NB4 (cell line): ENCODE results near the gene U2SURP.
"Not testable (repeated sequence)": the region's sequence is repeated elsewhere in the genome, so short reads cannot be mapped to it uniquely, and the experiment has no call there.

Experiments used
- DNase-seq: peaks from one replicate; pipeline ENCODE4 v3.0.0; 2010; ENCODE audit warnings: low read depth
- H3K4me3 ChIP-seq: one replicate; pipeline ENCODE4 v1.5.1; 2011; ENCODE audit warnings: mild to moderate bottlenecking, low read depth, low read length, moderate library complexity
- MYC ChIP-seq: IDR thresholded peaks from 2 replicates; pipeline ENCODE4 v1.6.1; 2011; ENCODE audit warnings: low read depth, low read length
- POLR2A ChIP-seq: IDR thresholded peaks from 2 replicates; pipeline ENCODE4 v1.6.1; 2011; ENCODE audit warnings: mild to moderate bottlenecking; ENCODE audit not compliant: insufficient read length; ENCODE audit errors: extremely low read depth
- TF ChIP-seq, protein P1 (sequence below): IDR thresholded peaks from one replicate; pipeline ENCODE4 v1.5.1; 2012; ENCODE audit warnings: low read depth, low read length
- TF ChIP-seq, protein P2 (sequence below): IDR thresholded peaks from 2 replicates; pipeline ENCODE4 v1.6.1; 2011; ENCODE audit warnings: low read depth, low read length

U2SURP gene

DNA sequence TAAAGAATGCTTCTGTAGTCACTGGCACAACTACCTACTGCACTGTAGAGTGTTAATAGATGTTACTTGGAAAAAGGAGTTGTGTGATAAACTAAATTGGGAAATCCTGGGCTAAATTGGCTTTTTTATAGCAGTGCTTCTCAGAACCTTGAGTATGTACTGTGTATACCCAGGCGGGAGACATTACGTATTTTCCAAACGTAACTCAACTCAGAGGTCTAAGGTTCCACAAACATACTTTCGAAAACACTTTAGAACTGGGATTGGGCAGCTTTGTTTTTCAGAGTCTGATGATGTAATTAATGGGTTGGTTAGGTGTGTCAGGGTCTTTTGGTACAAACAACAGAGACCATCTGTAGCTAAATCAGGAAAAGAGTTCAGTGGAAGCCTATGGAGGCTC lies 64.7 kb downstream of the U2SURP start:
- TF ChIP-seq POLR2A = no peak
- TF ChIP-seq MYC = no peak
- TF ChIP-seq, protein P1, sequence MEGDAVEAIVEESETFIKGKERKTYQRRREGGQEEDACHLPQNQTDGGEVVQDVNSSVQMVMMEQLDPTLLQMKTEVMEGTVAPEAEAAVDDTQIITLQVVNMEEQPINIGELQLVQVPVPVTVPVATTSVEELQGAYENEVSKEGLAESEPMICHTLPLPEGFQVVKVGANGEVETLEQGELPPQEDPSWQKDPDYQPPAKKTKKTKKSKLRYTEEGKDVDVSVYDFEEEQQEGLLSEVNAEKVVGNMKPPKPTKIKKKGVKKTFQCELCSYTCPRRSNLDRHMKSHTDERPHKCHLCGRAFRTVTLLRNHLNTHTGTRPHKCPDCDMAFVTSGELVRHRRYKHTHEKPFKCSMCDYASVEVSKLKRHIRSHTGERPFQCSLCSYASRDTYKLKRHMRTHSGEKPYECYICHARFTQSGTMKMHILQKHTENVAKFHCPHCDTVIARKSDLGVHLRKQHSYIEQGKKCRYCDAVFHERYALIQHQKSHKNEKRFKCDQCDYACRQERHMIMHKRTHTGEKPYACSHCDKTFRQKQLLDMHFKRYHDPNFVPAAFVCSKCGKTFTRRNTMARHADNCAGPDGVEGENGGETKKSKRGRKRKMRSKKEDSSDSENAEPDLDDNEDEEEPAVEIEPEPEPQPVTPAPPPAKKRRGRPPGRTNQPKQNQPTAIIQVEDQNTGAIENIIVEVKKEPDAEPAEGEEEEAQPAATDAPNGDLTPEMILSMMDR = no peak
- TF ChIP-seq, protein P2, sequence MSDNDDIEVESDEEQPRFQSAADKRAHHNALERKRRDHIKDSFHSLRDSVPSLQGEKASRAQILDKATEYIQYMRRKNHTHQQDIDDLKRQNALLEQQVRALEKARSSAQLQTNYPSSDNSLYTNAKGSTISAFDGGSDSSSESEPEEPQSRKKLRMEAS = no peak
- H3K4me3 ChIP-seq = no peak overlapping the region
- no peak for DNase-seq

DNA sequence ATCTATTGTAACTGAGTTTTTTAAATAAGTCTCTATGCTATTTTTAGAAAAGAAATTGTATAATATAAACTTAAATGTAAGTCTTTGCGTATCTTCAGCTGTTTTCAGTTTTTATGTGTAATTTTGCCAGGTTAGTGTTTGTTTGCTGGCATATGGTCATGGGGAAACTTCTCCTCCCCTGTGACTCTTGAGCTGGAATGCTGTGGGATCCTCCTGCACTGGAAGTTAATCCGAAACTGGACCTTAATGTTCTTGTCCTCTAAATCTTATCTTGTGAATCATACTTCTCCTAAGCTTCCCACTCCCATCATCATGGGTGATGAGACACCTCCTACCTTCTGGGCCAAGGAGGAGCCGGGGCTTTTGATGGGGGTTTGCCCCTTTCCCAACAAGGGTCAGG lies 65.8 kb downstream of the U2SURP start:
- DNase-seq = no peak
- no peak overlapping the region for H3K4me3 ChIP-seq
- no peak for TF ChIP-seq MYC

DNA sequence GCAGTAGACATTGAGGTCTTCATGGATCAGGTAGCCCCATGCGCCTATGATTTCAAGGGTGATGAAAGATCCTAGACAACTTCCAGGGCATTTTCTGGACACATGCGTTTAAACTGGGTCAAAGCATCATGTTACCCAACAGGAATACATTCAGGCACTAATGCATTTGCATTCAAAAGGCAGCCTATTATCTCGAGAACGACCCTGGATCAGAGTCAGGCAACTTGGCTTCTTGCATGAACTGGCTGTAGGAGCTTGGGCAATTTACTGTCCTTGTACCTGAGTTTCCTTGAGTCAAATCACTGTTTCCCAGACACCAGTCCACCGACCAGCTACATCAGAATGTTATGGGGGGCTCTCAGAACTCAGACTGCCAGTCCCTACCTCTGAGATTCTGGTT lies 66.7 kb downstream of the U2SURP start:
- TF ChIP-seq, protein P2 = no peak
- TF ChIP-seq MYC (no peak), POLR2A (no peak)
- TF ChIP-seq, protein P1 = no peak
- no peak for DNase-seq

DNA sequence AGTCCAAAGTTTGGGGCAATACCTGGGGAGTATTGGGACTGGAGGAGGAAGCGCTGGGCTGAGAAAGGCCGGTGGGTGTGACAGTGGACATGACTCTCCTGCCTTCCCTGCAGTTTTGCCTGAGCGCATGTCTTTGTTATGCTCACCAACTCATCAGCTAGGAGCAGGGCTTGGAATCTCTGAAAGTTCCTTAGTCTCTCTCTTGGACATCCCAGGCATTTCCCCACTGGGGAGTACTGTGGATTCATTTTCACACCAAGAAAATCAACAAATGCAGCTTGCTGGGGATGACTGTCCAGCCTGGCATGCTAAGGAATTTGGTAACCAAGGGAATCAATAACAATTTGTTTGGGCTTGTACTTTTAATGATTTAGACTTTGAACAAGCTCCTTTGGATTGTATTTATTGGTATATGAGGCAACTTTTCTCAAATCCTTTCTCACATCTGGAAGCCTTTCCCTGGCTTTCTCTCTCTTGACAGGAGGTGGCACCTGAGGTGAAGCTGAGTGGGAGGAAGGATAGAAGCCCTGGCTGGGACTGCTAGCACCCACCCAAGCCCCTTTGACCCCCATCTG lies 69.7 kb downstream of the U2SURP start:
- TF ChIP-seq, protein P1 = no peak
- TF ChIP-seq, protein P2 = no peak
- TF ChIP-seq POLR2A = no peak
- no peak for TF ChIP-seq MYC
- no peak overlapping the region for H3K4me3 ChIP-seq
- DNase-seq = no peak

More for the DNA sequence above, 66.7 kb downstream of the U2SURP start:
- H3K4me3 ChIP-seq = no peak overlapping the region

DNA sequence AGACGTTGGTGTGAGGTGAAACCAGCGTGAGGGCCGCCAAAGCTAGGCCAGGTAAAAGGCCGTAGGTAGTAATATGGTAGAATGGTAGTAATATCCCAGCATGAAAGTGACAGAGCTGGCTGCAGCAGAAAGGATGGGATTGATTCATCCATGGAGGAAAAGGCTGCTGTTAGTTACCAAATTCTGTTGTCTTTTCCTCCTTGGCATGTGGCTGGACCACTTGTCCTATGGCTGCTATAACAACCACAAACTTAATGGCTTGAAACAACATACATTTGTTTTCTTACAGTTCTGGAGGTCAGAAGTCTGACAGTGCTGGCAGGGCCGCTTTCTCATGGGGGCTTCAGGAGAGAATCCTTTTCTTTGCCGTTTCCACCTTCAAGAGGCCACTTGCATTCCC lies 70.4 kb downstream of the U2SURP start:
- H3K4me3 ChIP-seq = no peak overlapping the region
- TF ChIP-seq, protein P2 = no peak
- TF ChIP-seq POLR2A (no peak), MYC (no peak)
- TF ChIP-seq, protein P1 = no peak
- no peak for DNase-seq

DNA sequence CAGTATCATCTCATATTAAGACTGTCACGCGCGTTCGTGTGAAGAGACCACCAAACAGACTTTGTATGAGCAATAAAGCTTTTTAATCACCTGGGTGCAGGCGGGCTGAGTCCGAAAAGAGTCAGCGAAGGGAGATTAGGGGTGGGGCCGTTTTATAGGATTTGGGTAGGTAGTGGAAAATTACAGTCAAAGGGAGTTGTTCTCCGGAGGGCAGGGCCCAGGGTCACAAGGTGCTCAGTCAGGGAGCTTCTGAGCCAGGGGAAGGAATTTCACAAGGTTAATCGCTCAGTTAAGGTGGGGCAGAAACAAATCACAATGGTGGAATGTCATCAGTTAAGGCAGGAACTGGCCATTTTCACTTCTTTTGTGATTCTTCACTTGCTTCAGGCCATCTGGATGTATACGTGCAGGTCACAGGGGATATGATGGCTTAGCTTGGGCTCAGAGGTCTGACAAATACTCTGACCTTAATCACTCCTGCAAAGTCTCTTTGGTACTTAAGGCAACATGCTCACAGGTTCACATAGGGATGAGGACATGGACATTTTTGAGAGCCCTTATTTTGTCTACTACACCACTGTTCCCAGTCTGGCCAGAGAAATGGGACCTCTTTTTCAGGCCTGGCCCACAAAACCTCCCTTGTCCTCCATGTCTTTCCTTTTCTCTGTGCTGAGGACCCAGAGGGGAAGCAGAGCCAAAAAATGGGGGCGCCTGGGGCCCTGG lies 71.1 kb downstream of the U2SURP start:
- not testable (repeated sequence) for DNase-seq

DNA sequence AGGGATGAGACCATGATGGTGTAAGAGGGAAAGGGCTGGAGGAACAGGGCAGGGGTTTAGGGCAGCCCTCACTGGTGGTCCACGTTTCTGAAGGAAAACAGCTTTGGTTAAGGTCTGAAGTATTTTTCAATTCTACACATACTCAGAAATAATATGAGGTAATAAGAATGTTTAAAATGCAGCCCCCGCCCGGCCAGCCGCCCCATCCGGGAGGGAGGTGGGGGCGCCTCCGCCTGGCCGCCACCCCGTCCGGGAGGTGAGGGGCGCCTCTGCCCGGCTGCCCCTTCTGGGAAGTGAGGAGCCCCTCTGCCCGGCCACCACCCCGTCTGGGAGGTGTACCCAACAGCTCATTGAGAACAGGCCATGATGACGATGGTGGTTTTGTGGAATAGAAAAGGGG lies 72.2 kb downstream of the U2SURP start:
- DNase-seq, H3K4me3 ChIP-seq: not testable (repeated sequence)

More for the DNA sequence above, 71.1 kb downstream of the U2SURP start:
- H3K4me3 ChIP-seq = not testable (repeated sequence)

DNA sequence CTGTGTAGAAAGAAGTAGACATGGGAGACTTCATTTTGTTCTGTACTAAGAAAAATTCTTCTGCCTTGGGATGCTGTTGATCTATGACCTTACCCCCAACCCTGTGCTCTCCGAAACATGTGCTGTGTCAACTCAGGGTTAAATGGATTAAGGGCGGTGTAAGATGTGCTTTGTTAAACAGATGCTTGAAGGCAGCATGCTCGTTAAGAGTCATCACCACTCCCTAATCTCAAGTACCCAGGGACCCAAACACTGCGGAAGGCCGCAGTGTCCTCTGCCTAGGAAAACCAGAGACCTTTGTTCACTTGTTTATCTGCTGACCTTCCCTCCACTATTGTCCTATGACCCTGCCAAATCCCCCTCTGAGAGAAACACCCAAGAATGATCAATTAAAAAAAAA lies 72.6 kb downstream of the U2SURP start:
- not testable (repeated sequence) for H3K4me3 ChIP-seq, DNase-seq
